ENCODE measurements around the gene PLAAT2. TPM values are rescaled to one million over a fixed set of nuclear protein-coding genes. Genes with fewer than 3 reads are reported as not detected.

Gene PLAAT2
- total and polyA plus RNA-seq, 9 of the 15 experiments (the other 6 are each of a cell fraction or from before 2014, with no cell fraction given), result not detected

DNA sequence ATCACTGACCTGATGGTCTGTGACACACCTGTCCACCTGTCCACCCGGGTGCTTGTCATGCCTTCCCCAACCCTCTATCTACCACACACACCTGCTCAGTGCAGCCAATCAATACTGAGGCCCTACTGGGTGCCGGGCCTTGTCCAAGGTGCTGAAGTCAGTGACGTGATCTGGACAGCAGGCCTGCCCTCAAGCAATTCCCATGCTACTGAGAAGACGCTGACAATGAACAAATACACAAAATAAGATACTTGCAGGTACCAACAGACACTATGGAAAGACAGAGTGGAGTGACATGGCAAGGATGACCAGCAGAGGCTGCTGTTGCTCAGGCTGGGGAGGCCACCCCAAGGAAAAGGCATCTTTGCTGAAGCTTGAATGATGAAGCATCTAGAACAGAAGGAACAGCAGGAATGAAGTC, 29.8 kb upstream of the PLAAT2 start (continued):
- TF ChIP-seq ZNF561 (CRISPR knock-in tag; conservative IDR thresholded peaks at IDR 0.05) (no peak), NFE2L1 (tag; IDR thresholded peaks at IDR 0.05; ENCODE audit: borderline replicate concordance, low read depth) (no peak), EHMT2 (IDR thresholded peaks at IDR 0.05) (peak; percentile 94), NFXL1 (CRISPR knock-in tag; IDR thresholded peaks at IDR 0.05) (no peak), DPF2 (IDR thresholded peaks at IDR 0.05) (no peak), SMC3 (conservative IDR thresholded peaks at IDR 0.05; ENCODE audit: insufficient read depth, low read depth, low read length) (peak; percentile 46; the same call in 1 of the 2 replicates), MIER1 (IDR thresholded peaks at IDR 0.05; ENCODE audit: low read depth) (peak; percentile 91), LEF1 (IDR thresholded peaks at IDR 0.05) (no peak), CREM (IDR thresholded peaks at IDR 0.05; ENCODE audit: low read depth) (peak; percentile 65), ZNF764 (CRISPR knock-in tag; IDR thresholded peaks at IDR 0.05; ENCODE audit: low read depth) (no peak), HNRNPH1 (optimal IDR thresholded peaks at IDR 0.05; ENCODE audit: low read depth, low read length) (no peak), RAD21 (CRISPR knock-in tag; conservative IDR thresholded peaks at IDR 0.05 in 1 of 2, IDR thresholded peaks at IDR 0.05 in 1 of 2) (peak; percentile 21 to 76; a peak in 3 of 4 replicates), ZNF707 (CRISPR knock-in tag; conservative IDR thresholded peaks at IDR 0.05) (no peak), STAT5A (IDR thresholded peaks at IDR 0.05; ENCODE audit: borderline replicate concordance, low read length) (no peak), BMI1 (IDR thresholded peaks at IDR 0.05; ENCODE audit: low read length) (no peak)
- TF ChIP-seq, protein P1, sequence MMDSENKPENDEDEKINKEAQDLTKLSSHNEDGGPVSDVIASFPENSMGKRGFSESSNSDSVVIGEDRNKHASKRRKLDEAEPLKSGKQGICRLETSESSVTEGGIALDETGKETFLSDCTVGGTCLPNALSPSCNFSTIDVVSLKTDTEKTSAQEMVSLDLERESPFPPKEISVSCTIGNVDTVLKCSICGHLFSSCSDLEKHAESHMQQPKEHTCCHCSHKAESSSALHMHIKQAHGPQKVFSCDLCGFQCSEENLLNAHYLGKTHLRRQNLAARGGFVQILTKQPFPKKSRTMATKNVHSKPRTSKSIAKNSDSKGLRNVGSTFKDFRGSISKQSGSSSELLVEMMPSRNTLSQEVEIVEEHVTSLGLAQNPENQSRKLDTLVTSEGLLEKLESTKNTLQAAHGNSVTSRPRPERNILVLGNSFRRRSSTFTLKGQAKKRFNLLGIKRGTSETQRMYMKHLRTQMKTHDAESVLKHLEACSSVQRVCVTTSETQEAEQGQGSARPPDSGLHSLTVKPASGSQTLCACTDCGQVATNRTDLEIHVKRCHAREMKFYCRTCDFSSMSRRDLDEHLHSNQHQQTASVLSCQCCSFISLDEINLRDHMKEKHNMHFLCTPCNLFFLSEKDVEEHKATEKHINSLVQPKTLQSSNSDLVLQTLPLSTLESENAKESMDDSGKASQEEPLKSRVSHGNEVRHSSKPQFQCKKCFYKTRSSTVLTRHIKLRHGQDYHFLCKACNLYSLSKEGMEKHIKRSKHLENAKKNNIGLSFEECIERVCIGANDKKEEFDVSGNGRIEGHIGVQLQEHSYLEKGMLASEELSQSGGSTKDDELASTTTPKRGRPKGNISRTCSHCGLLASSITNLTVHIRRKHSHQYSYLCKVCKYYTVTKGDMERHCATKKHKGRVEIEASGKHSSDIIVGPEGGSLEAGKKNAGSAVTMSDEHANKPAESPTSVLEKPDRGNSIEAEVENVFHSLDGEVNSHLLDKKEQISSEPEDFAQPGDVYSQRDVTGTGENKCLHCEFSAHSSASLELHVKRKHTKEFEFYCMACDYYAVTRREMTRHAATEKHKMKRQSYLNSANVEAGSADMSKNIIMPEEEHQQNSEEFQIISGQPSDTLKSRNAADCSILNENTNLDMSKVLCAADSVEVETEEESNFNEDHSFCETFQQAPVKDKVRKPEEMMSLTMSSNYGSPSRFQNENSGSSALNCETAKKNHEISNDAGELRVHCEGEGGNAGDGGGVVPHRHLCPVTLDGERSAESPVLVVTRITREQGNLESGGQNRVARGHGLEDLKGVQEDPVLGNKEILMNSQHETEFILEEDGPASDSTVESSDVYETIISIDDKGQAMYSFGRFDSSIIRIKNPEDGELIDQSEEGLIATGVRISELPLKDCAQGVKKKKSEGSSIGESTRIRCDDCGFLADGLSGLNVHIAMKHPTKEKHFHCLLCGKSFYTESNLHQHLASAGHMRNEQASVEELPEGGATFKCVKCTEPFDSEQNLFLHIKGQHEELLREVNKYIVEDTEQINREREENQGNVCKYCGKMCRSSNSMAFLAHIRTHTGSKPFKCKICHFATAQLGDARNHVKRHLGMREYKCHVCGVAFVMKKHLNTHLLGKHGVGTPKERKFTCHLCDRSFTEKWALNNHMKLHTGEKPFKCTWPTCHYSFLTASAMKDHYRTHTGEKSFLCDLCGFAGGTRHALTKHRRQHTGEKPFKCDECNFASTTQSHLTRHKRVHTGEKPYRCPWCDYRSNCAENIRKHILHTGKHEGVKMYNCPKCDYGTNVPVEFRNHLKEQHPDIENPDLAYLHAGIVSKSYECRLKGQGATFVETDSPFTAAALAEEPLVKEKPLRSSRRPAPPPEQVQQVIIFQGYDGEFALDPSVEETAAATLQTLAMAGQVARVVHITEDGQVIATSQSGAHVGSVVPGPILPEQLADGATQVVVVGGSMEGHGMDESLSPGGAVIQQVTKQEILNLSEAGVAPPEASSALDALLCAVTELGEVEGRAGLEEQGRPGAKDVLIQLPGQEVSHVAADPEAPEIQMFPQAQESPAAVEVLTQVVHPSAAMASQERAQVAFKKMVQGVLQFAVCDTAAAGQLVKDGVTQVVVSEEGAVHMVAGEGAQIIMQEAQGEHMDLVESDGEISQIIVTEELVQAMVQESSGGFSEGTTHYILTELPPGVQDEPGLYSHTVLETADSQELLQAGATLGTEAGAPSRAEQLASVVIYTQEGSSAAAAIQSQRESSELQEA (IDR thresholded peaks at IDR 0.05; ENCODE audit: low read depth), result no peak
- TF ChIP-seq, protein P2, sequence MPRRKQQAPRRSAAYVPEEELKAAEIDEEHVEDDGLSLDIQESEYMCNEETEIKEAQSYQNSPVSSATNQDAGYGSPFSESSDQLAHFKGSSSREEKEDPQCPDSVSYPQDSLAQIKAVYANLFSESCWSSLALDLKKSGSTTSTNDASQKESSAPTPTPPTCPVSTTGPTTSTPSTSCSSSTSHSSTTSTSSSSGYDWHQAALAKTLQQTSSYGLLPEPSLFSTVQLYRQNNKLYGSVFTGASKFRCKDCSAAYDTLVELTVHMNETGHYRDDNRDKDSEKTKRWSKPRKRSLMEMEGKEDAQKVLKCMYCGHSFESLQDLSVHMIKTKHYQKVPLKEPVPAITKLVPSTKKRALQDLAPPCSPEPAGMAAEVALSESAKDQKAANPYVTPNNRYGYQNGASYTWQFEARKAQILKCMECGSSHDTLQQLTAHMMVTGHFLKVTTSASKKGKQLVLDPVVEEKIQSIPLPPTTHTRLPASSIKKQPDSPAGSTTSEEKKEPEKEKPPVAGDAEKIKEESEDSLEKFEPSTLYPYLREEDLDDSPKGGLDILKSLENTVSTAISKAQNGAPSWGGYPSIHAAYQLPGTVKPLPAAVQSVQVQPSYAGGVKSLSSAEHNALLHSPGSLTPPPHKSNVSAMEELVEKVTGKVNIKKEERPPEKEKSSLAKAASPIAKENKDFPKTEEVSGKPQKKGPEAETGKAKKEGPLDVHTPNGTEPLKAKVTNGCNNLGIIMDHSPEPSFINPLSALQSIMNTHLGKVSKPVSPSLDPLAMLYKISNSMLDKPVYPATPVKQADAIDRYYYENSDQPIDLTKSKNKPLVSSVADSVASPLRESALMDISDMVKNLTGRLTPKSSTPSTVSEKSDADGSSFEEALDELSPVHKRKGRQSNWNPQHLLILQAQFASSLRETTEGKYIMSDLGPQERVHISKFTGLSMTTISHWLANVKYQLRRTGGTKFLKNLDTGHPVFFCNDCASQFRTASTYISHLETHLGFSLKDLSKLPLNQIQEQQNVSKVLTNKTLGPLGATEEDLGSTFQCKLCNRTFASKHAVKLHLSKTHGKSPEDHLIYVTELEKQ (CRISPR knock-in tag; IDR thresholded peaks at IDR 0.05), result no peak

Data from K562 (cell line).